ENCODE measurements around the gene CTNNA3.

GRCh38 chr10:67385089-67385488 is 310.9 kb downstream of the CTNNA3 start:
- TF ChIP-seq CTCF (IDR thresholded peaks at IDR 0.05 in 4 of 5, conservative IDR thresholded peaks at IDR 0.05 in 1 of 5) (no peak), POLR2A (IDR thresholded peaks at IDR 0.05) (no peak)
